ENCODE results near the gene GRIN1.
A peak's percentile ranks its signal among the peaks of the same experiment; 100 is the strongest.

GRIN1 gene

GRCh38 chr9:137138722-137139467 is at the start of gene GRIN1:
TSS of gene GRIN1 (plus strand) at chr9:137139154. CDS start at chr9:137139487, 333 bp downstream.
- peak; percentile 60 for DNase-seq

- peak; percentile 44 for DNase-seq
Observed at GRCh38 chr9:137089232-137089947, 49.6 kb upstream of the GRIN1 start.

- DNase-seq: no peak
Observed at GRCh38 chr9:137095664-137096517, 43.1 kb upstream of the GRIN1 start.

- no peak for DNase-seq
Observed at GRCh38 chr9:137096785-137097546, 42.0 kb upstream of the GRIN1 start.

- no peak for DNase-seq
Observed at GRCh38 chr9:137097761-137098462, 41.0 kb upstream of the GRIN1 start.

- DNase-seq: no peak
Observed at GRCh38 chr9:137099231-137099630, 39.7 kb upstream of the GRIN1 start.

GRCh38 chr9:137103206-137103999 is 35.6 kb upstream of the GRIN1 start:
- DNase-seq: no peak

GRCh38 chr9:137105814-137106661 is 32.9 kb upstream of the GRIN1 start:
- no peak for DNase-seq

- no peak for DNase-seq
Observed at GRCh38 chr9:137106662-137107250, 32.2 kb upstream of the GRIN1 start.

GRCh38 chr9:137107312-137107921 is 31.5 kb upstream of the GRIN1 start:
- no peak for DNase-seq

GRCh38 chr9:137107982-137108381 is 31.0 kb upstream of the GRIN1 start:
- no peak for DNase-seq

GRCh38 chr9:137108608-137109249 is 30.2 kb upstream of the GRIN1 start:
- no peak for DNase-seq

GRCh38 chr9:137109250-137110146 is 29.5 kb upstream of the GRIN1 start:
- DNase-seq: no peak

- DNase-seq: no peak
Observed at GRCh38 chr9:137110147-137110910, 28.6 kb upstream of the GRIN1 start.

- DNase-seq: no peak
Observed at GRCh38 chr9:137110911-137111787, 27.8 kb upstream of the GRIN1 start.

All from NCI-H69 (cell line).